Bronchial epithelial cell (primary cell): ENCODE data around the gene RAB10. TPM values are rescaled to one million over a fixed set of nuclear protein-coding genes. Genes with fewer than 3 reads are reported as not detected.
"Not testable (repeated sequence)": the region's sequence is repeated elsewhere in the genome, so short reads cannot be mapped to it uniquely, and the experiment has no call there.

Experiments
- DNase-seq: peaks from one replicate; pipeline ENCODE4 v3.0.0-alpha.2; 2010; ENCODE audit warnings: low read depth
- FAIRE-seq: peaks from 2 replicates; lab custom pipeline; 2011; peaks lifted over from hg19 to GRCh38; lab: Jason Lieb, UNC
- H3K27me3 ChIP-seq: 2 replicates; pipeline ENCODE4 v1.5.1; 2011; ENCODE audit warnings: low read length; ENCODE audit not compliant: control insufficient read depth, insufficient read depth
- H3K36me3 ChIP-seq: 2 replicates; pipeline ENCODE4 v1.5.1; 2011; ENCODE audit warnings: low read length; ENCODE audit not compliant: control insufficient read depth, insufficient read depth
- H3K4me3 ChIP-seq: 2 replicates; pipeline ENCODE4 v1.5.1; 2011; ENCODE audit warnings: mild to moderate bottlenecking, low read depth, low read length, control low read depth
- total RNA-seq: library from RNA; depleted of rRNA; stranded (reverse); fragments of >200 nt; gene quantifications from 2 replicates; pipeline ENCODE4 v1.2.1, GENCODE V29; 2014
- TF ChIP-seq, protein P1 (sequence below): IDR thresholded peaks from 2 replicates; pipeline ENCODE4 v1.5.1; 2011; ENCODE audit warnings: mild to moderate bottlenecking, moderate library complexity, low read length, control low read depth, inconsistent platforms; ENCODE audit not compliant: insufficient read depth, severe bottlenecking

RAB10 gene
- total RNA-seq, 1 donor from 2014 or later = 308 TPM

DNA sequence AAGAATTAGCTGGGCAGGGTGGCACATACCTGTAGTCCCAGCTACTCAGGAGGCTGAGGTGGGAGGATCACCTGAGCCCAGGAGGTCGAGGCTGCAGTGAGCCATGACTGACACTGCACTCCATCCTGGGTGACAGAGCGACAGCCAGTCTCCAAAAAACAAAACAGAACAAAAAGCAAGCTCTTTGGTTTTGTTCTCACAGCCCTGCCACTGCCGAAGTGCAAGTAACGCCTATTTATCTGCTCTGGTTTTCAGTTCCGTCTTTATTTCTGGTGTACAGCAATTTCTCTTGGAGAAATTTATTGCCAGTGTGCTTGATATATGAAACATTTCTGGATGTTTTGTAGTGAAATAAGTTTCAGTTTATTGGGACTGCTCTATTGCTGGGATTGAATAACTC lies 61.9 kb downstream of the RAB10 start:
- TF ChIP-seq, protein P1, sequence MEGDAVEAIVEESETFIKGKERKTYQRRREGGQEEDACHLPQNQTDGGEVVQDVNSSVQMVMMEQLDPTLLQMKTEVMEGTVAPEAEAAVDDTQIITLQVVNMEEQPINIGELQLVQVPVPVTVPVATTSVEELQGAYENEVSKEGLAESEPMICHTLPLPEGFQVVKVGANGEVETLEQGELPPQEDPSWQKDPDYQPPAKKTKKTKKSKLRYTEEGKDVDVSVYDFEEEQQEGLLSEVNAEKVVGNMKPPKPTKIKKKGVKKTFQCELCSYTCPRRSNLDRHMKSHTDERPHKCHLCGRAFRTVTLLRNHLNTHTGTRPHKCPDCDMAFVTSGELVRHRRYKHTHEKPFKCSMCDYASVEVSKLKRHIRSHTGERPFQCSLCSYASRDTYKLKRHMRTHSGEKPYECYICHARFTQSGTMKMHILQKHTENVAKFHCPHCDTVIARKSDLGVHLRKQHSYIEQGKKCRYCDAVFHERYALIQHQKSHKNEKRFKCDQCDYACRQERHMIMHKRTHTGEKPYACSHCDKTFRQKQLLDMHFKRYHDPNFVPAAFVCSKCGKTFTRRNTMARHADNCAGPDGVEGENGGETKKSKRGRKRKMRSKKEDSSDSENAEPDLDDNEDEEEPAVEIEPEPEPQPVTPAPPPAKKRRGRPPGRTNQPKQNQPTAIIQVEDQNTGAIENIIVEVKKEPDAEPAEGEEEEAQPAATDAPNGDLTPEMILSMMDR = no peak
- no peak for FAIRE-seq
- no peak overlapping the region for H3K4me3 ChIP-seq
- DNase-seq = no peak
- peaks cover 5% of the 10 kb centered on the region for H3K36me3 ChIP-seq
- no peaks in the 10 kb centered on the region for H3K27me3 ChIP-seq

DNA sequence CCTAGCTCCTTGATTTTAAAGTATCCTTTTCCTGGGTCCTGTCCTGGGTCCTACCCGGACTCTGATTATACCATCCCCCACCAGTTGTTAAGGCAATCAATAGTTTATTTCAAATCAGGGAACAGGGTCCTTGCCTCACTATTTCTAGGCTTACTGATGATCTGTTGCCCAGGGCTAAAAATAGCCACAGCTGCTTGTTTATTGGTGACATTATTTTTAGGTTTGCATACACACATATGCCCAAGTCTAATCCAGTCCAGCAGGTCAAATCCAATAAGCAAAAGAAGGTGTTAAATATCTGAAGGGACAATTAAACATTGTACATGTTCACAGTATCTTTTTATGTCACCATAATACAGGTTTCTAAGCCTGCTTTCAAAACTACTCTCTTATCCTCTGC lies 66.0 kb downstream of the RAB10 start:
- peaks cover 12% of the 10 kb centered on the region for H3K36me3 ChIP-seq

DNA sequence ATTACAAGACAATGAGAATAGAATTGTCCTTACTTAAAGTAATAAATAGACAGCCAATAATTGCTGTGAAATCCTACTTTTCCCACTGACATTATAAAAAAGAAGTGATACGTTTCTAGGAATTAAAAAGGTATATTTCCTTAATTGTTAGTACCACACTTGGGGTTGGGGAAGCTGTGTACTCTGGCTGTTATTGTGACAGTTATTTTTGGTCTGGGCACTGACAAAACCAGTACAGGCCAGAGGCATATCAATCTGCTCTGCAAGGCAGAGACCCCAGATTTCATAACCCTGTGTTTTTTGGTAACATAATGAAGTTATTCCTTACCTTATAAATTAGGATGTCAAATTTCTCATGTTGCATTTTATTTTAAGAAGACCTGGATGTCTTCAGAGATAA lies 66.5 kb downstream of the RAB10 start:
- Histone ChIP-seq H3K27me3 (no peaks in the 10 kb centered on the region), H3K36me3 (peaks cover 12% of the 10 kb centered on the region), H3K4me3 (no peak overlapping the region)
- FAIRE-seq = no peak
- no peak for DNase-seq
- TF ChIP-seq, protein P1 = no peak

More for the DNA sequence above, 66.0 kb downstream of the RAB10 start:
- TF ChIP-seq, protein P1 = no peak
- DNase-seq (no peak), FAIRE-seq (no peak)
- no peak overlapping the region for H3K4me3 ChIP-seq
- H3K27me3 ChIP-seq = no peaks in the 10 kb centered on the region

DNA sequence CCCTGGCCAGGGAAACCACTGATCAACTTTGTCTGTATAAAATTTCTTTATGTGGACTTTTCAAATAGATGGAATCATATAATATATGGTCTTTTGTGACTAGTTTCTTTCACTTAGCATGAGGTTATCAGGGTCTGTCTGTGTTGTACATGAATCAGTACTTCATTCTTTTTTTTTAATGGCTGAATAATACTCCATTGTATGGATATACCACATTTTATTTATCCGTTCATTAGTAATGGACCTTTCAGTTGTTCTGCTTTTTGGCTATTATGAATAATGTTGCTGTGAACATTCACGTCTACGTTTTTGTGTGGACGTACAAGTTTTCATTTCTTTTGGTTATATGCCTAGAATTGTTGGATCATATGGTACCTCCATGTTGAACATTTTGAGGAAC lies 69.9 kb downstream of the RAB10 start:
- FAIRE-seq (no peak), DNase-seq (no peak)
- TF ChIP-seq, protein P1 = no peak
- peaks cover 8% of the 10 kb centered on the region for H3K36me3 ChIP-seq
- no peak overlapping the region for H3K4me3 ChIP-seq
- H3K27me3 ChIP-seq = no peaks in the 10 kb centered on the region

DNA sequence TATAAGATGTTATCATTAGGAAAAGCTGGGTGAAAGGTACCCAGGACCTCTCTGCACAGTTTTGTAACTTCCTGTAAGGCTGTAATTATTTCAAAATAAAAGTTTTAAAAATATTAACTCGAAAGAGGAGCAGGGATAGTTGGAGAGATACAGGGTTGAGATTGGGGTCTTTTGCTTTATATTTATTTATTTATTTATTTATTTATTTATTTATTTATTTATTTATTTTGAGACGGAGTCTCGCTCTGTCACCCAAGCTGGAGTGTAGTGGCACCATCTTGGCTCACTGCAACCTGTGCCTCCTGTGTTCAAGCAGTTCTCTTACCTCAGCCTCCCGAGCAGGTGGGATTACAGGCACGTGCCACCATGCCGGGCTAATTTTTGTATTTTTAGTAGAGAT lies 74.8 kb downstream of the RAB10 start:
- peaks cover 10% of the 10 kb centered on the region for H3K36me3 ChIP-seq
- not testable (repeated sequence) for H3K4me3 ChIP-seq, DNase-seq, FAIRE-seq, H3K27me3 ChIP-seq

DNA sequence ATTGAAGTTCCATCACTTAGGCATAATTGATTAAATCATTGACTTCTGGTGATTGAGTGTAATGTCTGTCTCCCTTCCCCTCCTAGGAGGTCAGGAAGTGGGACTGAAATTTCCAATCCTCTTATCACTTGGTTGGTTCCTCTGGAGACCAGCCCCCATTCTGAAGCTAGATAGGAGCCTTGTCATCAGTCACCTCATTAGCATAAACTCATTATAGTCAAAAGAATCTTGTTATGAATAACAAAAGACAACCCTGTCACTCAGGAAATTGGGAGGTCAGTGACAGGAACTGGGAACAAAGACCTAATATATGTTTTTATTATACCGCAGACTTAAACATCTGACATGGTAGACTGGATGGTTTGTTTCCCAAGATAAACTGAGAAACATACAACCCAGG lies 78.3 kb downstream of the RAB10 start:
- TF ChIP-seq, protein P1 = no peak
- no peak for DNase-seq
- Histone ChIP-seq H3K27me3 (no peaks in the 10 kb centered on the region), H3K4me3 (no peak overlapping the region), H3K36me3 (peaks cover 10% of the 10 kb centered on the region)
- FAIRE-seq = no peak
